HG03460 (cell line): ENCODE results near the gene TRPM7.
"Not testable (repeated sequence)": the region's sequence is repeated elsewhere in the genome, so short reads cannot be mapped to it uniquely, and the experiment has no call there.

ENCODE experiments used
- ATAC-seq: cut with Tn5 transposase; IDR thresholded peaks from one replicate; pipeline ENCODE4 v1.9.1; 2021; ENCODE audit not compliant: unreplicated experiment

TRPM7 gene

DNA sequence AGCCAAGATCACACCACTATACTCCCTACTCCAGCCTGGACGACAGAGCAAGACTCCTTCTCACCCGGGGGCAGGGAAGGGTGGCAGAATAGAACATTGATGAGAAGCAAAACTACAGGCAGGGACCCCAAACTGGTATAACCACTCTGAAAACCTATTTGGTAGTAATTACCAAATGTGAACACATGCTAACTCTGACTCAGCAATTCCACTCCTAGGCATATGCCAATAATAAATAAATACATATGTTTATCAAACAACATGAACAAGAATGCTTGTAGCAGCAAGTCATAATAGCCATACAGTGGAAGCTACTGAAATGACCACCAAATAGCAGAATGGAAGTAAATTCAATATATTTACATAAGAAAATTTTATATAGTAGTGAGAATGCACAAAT lies 109.1 kb downstream of the TRPM7 start:
- no peak for ATAC-seq

DNA sequence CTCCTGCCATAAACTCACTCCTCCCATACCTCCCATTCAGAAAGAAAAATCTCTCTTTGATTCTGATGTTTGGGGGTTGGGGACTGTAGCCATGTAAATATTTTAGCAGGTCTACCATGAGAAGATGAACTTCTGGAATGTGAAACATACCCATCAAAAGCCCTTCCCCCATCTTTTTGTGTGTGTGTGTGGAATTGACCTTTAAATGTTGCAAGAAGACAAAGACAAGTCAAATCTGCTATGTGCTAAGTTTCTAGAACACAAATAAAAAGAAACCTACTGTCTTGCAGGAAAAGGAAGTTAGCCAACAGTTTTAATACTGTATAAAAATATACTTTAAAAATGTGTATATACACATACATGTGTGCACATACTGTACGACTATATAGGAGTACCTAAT lies 110.4 kb downstream of the TRPM7 start:
- no peak for ATAC-seq

DNA sequence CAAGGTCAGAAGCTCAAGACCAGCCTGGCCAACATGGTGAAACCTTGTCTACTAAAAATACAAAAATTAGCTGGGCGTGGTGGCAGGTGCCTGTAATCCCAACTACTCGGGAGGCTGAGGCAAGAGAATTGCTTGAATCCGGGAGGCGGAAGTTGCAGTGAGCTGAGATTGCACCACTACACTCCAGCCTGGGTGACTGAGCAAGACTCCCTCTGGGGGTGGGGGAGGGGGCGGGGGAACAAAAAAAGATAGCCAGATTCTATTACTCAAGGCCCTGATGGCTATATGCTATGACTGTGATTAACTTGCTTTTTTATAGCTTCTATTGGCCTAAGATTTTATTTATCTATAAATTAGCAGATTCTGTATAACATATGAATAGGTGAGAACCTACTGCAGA lies 112.8 kb downstream of the TRPM7 start:
- ATAC-seq, result not testable (repeated sequence)

DNA sequence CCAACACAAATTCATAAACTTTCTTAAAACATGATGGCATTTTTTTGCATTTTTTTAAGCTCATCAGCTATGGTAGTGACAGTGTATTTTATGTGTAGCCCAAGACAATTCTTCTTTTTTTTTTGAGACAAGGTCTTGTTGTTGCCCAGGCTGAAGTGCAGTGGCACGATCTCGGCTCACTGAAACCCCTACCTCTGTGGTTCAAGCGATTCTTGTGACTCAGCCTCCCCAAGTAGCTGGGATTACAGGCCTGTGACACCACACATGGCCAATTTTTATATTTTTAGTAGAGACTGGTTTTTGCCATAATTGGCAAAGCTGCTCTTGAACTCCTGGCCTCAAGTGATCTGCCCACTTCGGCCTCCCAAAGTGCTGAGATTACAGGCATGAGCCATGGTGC lies 122.8 kb downstream of the TRPM7 start:
- ATAC-seq, result no peak

DNA sequence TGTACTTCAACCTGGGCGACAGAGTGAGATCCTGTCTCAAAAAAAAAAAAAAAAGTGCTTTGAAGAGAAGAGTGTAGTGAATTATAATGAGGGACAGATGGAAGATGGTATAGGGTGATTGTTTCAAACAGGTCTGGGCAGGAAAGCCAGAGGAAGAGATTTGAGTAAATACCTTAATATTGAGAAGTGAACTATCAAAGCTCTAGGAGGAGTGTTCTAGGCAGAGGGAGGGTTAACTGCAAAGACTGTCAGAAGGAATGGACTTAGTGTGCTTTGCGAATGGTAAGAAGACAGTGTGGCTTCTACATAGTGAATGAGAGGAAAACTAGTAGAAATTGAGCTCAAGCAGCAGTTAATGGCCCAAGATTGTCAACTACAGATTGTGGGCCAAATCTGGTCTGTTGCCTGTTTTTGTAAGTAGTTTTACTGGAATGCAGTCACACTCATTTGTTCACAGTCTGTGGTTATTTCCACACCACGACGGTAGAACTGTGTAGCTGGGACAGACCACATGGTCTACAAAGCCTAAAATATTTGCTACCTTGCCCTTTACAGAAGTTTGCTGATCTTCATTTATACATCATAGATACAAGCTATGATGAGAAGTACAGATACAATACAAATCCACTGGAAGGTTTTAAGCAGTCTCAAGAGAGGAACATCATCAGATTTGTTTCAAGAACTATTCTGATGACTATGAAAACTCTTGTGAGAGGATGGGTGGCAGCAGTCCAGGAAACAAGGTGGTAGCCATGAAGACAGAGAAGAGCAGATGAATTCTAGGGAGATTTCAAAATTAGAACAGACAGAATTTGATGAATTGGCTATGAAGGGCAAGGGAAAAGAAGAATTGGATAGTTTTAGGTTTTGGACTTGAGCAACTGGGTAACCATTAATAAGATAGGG lies 123.6 kb downstream of the TRPM7 start:
- ATAC-seq, result no peak

DNA sequence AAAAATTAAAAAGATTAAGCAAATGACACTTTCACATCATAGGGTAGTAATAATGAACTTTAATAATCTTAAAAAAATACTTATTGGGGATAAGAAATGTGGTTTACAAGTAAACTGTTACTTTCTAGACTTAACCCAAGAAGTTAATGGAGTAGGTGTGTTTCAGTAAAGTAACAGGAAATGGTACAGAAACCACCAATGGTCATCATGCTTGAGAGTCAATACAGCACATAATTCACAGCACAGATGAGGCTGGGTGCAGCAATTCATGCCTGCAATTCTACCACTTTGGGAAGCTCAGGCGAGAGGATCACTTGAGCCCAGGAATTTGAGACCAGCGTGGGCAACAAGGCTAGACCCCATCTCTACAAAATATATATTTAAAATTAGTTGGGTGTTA lies 128.6 kb downstream of the TRPM7 start:
- no peak for ATAC-seq

DNA sequence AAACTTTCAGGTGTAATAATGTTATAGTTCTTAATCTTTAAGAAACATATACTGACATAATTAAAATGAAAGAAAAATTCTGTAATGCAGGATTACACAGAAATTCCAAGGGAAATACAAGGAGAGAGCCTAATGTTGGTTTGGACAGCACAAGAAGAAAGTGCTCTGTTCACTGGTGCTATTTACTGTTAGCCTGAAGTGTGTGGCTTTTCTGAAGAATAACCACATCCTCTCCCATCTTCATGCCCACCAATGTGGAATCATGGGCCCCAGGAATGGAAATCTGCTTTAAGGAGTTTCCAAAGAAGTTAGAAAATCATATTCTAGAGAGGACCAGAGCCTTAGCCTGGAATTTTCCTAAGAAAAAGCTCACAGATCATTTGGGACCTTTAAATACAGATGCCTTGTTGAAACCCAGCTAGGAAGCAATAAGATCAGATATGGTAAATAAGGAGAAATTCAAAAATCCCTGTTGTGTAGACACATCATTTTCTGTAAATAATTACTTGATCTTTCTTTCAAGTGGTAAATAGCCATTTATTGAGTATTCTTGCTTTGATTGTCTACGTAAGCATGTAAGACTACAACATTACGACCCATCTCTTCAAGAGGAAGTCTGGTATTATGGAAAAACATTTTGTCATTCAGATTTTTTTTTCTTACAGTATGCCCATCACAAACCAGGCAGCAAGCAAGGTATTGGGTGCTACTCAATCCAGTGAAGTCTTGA lies 129.8 kb downstream of the TRPM7 start:
- ATAC-seq, result no peak

DNA sequence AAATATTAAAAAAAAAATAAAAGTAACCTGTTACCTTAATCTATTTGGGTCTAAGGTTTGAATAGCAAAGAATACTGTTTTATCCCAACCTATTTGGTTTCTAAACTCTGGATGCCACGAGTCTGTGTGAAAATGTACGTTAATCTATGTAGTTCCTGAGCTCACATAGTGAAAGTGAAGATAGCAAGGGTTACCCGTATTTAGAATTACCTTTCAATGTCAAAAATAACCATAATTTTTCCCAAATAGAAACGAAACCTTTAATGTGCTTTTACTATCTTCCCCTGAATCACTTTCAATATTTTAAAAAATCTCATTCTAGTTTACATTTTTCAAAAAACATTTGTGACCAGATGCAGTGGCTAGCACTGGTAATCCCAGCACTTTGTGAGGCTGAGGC lies 134.4 kb downstream of the TRPM7 start:
- no peak for ATAC-seq

DNA sequence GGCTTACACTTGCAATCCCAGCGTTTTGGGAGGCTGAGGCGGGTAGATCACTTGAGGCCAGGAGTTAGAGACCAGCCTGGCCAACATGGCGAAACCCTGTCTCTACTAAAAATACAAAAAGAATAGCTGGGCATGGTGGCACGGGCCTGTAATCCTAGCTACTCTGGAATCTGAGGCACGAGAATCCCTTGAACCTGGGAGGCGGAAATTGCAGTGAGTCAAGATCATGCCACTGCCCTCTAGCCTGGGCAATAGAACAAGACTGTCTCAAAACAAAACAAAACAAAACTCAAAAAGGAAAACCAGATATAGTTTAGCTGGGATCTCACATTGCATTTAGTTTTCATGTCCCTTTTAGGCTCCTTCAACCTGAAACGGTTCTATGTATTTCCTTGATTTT lies 137.3 kb downstream of the TRPM7 start:
- ATAC-seq, result no peak

DNA sequence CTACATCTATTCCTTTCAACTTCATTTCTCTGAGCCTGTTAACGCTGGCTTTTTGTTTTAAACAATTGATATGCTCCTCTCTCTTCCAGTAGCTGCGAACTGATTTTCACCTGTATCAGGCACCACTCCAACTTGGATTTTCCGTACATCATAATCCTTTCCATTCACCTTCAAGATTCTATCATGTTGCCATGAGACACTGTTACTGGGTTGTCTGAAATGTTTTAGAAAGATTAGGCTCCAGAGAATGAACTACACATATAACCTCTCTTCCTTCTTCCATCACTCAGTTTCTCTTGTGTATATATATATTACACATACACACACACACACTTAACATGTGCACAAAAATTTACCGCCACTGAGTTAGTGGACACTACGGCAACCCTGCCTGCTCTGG lies 140.0 kb downstream of the TRPM7 start, which contains the start of gene USP50:
Gene USP50, minus strand, starts transcription at position 101 of the 400 bp plus-strand sequence. CDS start 141 bp downstream, outside the sequence.
- no peak for ATAC-seq

DNA sequence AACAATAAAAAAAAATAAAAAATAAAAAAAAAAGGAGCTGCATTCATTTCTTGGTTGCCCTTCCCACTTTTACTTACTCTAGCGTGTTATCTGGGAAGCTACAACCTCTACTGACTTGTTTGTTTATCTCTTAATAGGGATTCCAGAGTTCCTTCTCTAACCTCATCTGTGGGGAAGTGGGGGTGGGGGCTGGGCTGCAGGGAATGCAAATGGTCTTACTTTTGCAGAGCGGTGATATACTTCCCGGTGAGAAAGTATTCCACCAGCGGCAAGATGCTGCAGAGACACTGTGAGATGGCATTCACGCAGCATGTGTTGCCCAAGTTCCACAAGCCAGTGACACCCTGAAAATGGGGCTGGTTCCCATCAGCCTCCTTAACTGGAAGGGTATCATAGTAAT lies 142.2 kb downstream of the TRPM7 start:
- no peak for ATAC-seq

DNA sequence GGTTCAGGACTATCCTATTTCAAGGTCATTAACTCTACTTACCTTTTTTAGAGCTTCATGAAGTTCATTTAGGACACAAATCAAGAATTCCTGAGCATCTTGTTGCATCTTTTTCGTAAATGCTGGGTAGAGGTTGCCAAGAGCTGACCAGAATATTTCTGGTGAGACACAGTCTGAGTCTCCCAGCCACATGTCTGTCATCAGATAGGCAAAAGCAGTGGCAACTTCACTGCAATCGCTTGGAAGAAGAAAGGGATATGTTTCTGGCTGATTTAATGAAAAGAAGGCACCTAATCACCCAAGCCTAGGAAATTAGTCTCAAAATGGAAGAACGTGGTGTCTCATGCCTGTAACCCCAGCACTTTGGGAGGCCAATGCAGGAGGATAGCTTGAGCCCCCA lies 143.0 kb downstream of the TRPM7 start:
- ATAC-seq, result no peak

DNA sequence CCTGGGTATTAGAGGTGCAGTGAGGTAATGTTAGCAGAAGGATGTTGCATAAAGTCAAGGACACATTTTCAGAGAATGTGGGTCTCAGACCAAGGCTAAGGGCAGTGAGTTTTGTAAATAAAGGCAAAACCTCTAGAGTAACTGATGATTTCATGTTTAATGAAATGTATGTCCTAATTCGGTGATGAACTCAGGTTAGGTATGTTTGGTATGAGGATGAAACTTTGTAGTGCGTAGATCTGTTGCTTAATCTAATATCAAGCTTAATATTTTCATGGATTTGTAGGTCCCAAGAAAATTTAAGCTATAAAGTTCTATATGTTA lies 143.7 kb downstream of the TRPM7 start:
- ATAC-seq, result no peak

DNA sequence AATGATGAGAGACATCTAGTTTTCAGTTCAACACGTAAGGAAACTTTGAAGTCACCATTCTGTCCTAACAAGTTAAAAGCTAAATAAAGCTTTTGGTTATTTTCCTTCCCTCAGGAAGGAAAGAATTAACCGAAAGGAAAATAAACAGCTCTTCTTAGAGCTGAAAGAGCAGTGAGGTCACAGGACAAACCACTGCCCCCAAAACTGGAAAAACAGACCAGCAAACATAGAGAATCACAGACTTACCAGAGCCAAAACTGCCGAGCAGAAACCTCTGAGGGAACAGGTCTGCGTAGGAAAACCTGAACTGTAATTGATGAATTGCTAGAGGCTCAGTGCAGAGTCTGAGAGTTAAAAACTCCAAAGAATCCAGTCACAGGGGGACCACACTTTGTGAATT lies 154.8 kb downstream of the TRPM7 start:
- ATAC-seq, result no peak

DNA sequence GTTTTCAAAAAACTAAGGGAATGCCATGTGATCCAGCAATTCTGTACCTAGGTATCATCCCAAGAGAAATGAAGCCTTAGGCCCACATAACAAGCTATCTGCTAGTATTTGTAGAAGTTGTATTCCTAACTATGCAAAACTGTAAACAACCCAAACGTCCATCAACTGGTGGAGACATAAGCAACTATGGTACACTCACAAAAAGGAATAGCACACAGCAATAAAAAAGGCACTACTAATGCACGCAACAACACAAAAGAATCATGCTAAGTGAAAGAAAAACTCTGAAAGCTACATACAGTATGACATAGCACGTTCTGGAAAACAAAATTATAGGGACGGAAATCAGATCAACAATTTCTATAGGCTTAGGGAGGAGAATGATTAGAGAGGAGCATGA lies 155.4 kb downstream of the TRPM7 start:
- ATAC-seq, result no peak

DNA sequence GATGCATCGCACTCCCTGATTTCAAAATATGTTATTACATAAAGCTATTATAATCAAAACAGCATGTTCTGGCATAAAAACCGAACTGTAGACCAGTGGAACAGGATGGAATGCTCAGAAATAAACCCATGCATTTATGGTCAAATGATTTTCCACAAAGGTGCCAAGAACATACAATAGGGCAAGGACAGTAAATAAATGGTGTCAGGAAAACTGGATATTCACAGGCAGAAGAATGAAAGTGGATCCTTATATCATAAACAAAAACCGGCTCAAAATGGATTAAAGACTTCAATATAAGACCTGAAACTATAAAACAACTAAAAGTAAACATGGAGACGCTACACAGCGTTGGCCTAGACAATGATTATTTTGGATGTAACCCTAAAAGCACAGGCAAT lies 162.7 kb downstream of the TRPM7 start:
- ATAC-seq, result no peak

DNA sequence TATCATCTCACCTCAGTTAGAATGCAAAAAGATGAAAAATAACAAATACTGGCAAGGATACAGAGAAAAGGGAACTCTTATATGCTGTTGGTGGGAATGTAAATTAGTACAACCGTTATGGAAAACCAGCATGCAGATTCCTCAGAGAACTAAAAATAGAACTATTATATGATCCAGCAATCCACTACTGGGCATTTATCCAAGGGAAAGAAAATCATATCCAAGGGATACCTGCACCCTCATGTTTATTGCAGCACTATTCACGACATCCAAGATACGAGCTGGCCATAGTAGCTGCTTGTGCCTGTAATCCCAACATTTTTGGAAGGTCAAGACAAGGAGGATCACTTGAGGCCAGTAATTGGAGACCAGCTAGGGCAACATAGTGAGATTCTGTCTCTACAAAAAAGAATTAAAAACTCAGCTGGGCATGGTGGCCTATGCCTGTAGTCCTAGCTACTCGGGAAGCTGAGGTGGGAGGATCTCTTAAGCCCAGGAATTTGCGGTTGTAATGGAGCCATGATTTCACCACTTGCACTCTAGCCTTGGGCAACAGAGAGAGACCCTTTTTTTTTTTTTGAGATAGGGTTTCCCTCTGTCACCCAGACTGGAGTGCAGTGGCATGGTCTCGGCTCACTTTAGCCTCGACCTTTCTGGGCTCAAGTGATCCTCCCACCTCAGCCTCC lies 166.7 kb downstream of the TRPM7 start:
- ATAC-seq, result no peak

DNA sequence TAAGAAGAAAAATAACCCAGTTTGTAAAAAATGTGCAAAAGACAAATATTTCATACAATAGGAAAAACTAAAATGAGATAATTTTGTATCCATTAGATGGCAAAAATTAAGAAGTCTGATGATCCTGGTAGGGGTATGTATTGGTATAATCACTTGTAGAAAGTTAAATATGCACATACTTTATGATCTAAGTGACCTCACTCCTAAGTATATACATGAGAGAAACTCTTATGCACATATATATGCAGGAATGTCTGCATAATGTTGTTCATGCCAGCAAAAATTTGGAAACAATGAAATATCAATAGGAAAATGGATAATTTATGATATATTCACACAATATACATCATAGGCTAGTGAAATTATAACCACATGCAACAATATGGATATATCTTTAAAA lies 173.6 kb downstream of the TRPM7 start:
- no peak for ATAC-seq
